Astrocyte of the spinal cord (primary cell): ENCODE data around the gene OTUD1.

Experiments
- DNase-seq: peaks from one replicate; pipeline ENCODE4 v3.0.0; 2011; ENCODE audit warnings: low read depth, low spot score
- H3K4me3 ChIP-seq: 2 replicates; pipeline ENCODE4 v1.5.1; 2011; ENCODE audit warnings: low read depth, mild to moderate bottlenecking, low read length, moderate library complexity
- CTCF ChIP-seq: IDR thresholded peaks from 2 replicates; pipeline ENCODE4 v1.5.1; 2012; ENCODE audit warnings: low read depth, mild to moderate bottlenecking, low read length, inconsistent platforms
- in situ Hi-C: cut with HindIII; loops from 2 replicates; pipeline ENCODE4 v1.10.0; 2017; ENCODE audit warnings: low sequenced_read_pairs

Gene OTUD1

GRCh38 chr10:23408330-23408976 lies 30.4 kb upstream of the OTUD1 start:
- in situ Hi-C loops, result no loop called here
- no peak overlapping the region for H3K4me3 ChIP-seq
- DNase-seq, result no peak
- no peak for TF ChIP-seq CTCF

DNA sequence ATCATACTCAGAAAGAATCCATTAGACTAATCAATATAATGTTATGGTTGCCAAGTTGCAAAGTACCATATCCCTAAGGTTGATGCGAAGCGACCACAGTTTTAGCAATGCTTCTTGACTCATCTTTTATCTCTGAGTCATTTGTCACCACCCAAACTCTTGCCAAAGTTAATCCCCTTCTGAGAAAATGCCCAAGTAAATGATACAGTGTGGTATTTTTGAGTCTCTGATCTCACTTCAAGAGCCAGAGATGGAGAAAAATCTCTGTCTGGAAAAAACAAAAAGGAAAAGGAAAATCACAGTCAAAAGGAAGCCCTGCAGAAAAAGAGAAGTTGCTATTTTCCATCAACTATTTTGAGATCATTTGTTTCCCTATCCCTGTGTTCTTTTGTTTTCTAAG lies 26.7 kb upstream of the OTUD1 start:
- no peak for TF ChIP-seq CTCF
- H3K4me3 ChIP-seq, result no peak overlapping the region
- DNase-seq, result no peak
- in situ Hi-C loops, result no loop called here

DNA sequence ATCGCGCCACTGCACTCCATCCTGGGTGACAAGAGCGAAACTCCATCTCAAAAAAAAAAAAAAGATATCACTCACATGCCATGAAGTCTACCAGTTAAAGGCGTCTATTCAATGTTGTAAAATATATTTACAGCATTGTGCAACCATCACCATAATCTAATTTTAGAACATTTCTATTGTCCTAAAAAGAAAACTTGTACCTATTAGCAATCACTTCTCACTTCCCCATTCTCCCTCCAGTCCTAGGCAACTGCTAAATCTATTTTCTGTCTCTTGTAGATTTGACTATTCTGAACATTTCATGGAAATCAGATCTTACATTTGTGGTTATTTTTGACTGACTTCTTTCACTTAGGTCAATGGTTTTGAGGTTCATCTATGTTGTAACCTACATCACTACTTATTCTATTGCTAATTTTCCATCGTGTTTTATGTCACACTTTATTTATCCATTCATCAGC lies 25.2 kb upstream of the OTUD1 start:
- no peak overlapping the region for H3K4me3 ChIP-seq
- no peak for DNase-seq
- no peak for TF ChIP-seq CTCF
- in situ Hi-C loops, result no loop called here

GRCh38 chr10:23414658-23415057 lies 24.2 kb upstream of the OTUD1 start:
- no peak for DNase-seq
- in situ Hi-C loops, result no loop called here
- no peak overlapping the region for H3K4me3 ChIP-seq
- TF ChIP-seq CTCF, result no peak

- H3K4me3 ChIP-seq, result no peak overlapping the region
- DNase-seq, result no peak
- no peak for TF ChIP-seq CTCF
- in situ Hi-C loops, result no loop called here
Measured at GRCh38 chr10:23417254-23417653, 21.6 kb upstream of the OTUD1 start.

- no peak for TF ChIP-seq CTCF
- no peak overlapping the region for H3K4me3 ChIP-seq
- in situ Hi-C loops, result no loop called here
- DNase-seq, result no peak
Measured at GRCh38 chr10:23418051-23418681, 20.7 kb upstream of the OTUD1 start.
